B cell (primary cell): ENCODE measurements around the gene VCPKMT. TPM values are rescaled to one million over a fixed set of nuclear protein-coding genes. Genes with fewer than 3 reads are reported as not detected.
A peak's percentile ranks its signal among the peaks of the same experiment; 100 is the strongest.

ENCODE experiments used
- ATAC-seq: fragments of 200-7000 bp; cut with Tn5 transposase; one replicate; pipeline ENCODE4 v1.10.0; 2021; ENCODE audit warnings: low read depth, mild to moderate bottlenecking, moderate number of reproducible peaks, moderate library complexity
- CTCF ChIA-PET: fragments of 350-600 bp; sonication (Branson Sonifier 250); formaldehyde crosslinking; loops from one replicate; lab custom pipeline; 2021; ENCODE audit warnings: antibody characterized with exemption, inconsistent platforms; lab: Charles Lee
- POLR2A ChIA-PET: fragments of 350-600 bp; sonication (Branson Sonifier 250); formaldehyde crosslinking; loops from one replicate; lab custom pipeline; 2021; ENCODE audit warnings: antibody characterized with exemption; lab: Charles Lee
- DNase-seq: peaks from one replicate; pipeline ENCODE4 v3.0.0; 2013
- H2AFZ ChIP-seq: 2 replicates; pipeline ENCODE4 v1.6.1; 2012; ENCODE audit warnings: mild to moderate bottlenecking, low read depth, low read length; ENCODE audit not compliant: insufficient read depth, poor library complexity, severe bottlenecking
- H3K27ac ChIP-seq, 2 donors: 1 replicate in 1 of 2; 2 replicates in 1 of 2; pipeline ENCODE4 v1.5.1; 2012 to 2013; ENCODE audit warnings: low read length in 2 of 2, mild to moderate bottlenecking in 2 of 2, moderate library complexity in 1 of 2
- H3K27me3 ChIP-seq, 4 experiments: fragments of 200-600 bp in 1 of 4; sonication (generic) in 1 of 4; replicated peaks in 1 of 4; 1 replicate in 2 of 4; 2 replicates in 2 of 4; pipeline versions ENCODE4 v1.6.1 to v1.7.0; 2013 to 2016; ENCODE audit warnings: low read length in 3 of 4, mild to moderate bottlenecking in 2 of 4, mixed read lengths in 1 of 4, moderate library complexity in 1 of 4; ENCODE audit not compliant: insufficient read depth in 4 of 4, control insufficient read depth in 3 of 4; ENCODE audit errors: control extremely low read depth in 1 of 4
- H3K36me3 ChIP-seq, 2 experiments: replicated peaks in 1 of 2; 1 replicate in 1 of 2; 2 replicates in 1 of 2; pipeline versions ENCODE4 v1.6.1 to v1.7.1; 2013; ENCODE audit warnings: low read length in 1 of 2; ENCODE audit not compliant: insufficient read depth in 2 of 2, control insufficient read depth in 1 of 2; ENCODE audit errors: control extremely low read depth in 1 of 2, extremely low read depth in 1 of 2
- H3K4me1 ChIP-seq, 2 donors: fragments of 200-600 bp in 1 of 2; sonication (generic) in 1 of 2; 1 replicate in 1 of 2; 2 replicates in 1 of 2; pipeline versions ENCODE4 v1.5.1 to v1.6.1; 2013 to 2017; ENCODE audit warnings: low read length in 2 of 2; ENCODE audit not compliant: control insufficient read depth in 2 of 2, insufficient read depth in 2 of 2
- H3K4me2 ChIP-seq: replicated peaks from 2 replicates; pipeline ENCODE3; 2012; ENCODE audit warnings: mild to moderate bottlenecking, low read depth, low read length; ENCODE audit not compliant: poor library complexity, severe bottlenecking
- H3K4me3 ChIP-seq, 5 experiments: fragments of 200-600 bp in 1 of 5; sonication (generic) in 1 of 5; 1 replicate in 3 of 5; 2 replicates in 2 of 5; pipeline versions ENCODE4 v1.5.1 to v1.7.0; 2011 to 2016; ENCODE audit warnings: low read length in 4 of 5, mild to moderate bottlenecking in 4 of 5, low read depth in 2 of 5, control low read depth in 1 of 5, moderate library complexity in 1 of 5; ENCODE audit not compliant: insufficient read depth in 1 of 5; ENCODE audit errors: control extremely low read depth in 1 of 5, extremely low read depth in 1 of 5
- H3K79me2 ChIP-seq: fragments of 200-600 bp; sonication (generic); one replicate; pipeline ENCODE4 v1.6.0; 2016; ENCODE audit warnings: low read length; ENCODE audit not compliant: control insufficient read depth, insufficient read depth
- H3K9ac ChIP-seq: fragments of 200-600 bp; sonication (generic); 2 replicates; pipeline ENCODE4 v1.6.1; 2017; ENCODE audit warnings: mild to moderate bottlenecking, low read length, moderate library complexity
- H3K9me3 ChIP-seq, 3 donors: one replicate each; pipeline versions ENCODE4 v1.6.1 to v1.7.1; 2013; ENCODE audit warnings: low read length in 2 of 3; ENCODE audit not compliant: control insufficient read depth in 2 of 3, insufficient read depth in 1 of 3; ENCODE audit errors: control extremely low read depth in 1 of 3
- H4K20me1 ChIP-seq: 2 replicates; pipeline ENCODE4 v1.6.0; 2012; ENCODE audit warnings: mild to moderate bottlenecking, low read length; ENCODE audit not compliant: insufficient read depth, control insufficient read depth, poor library complexity, severe bottlenecking
- H3K27ac Mint-ChIP-seq: one replicate; pipeline ENCODE4 v1.8.0; 2021; ENCODE audit warnings: mixed read lengths
- H3K27me3 Mint-ChIP-seq: one replicate; pipeline ENCODE4 v1.8.0; 2021; ENCODE audit warnings: mixed read lengths
- H3K4me1 Mint-ChIP-seq: one replicate; pipeline ENCODE4 v1.8.0; 2021; ENCODE audit warnings: mixed read lengths
- H3K4me3 Mint-ChIP-seq: one replicate; pipeline ENCODE4 v1.8.0; 2021; ENCODE audit warnings: mixed read lengths
- H3K9me3 Mint-ChIP-seq: one replicate; pipeline ENCODE4 v1.8.0; 2022; ENCODE audit warnings: mixed read lengths; ENCODE audit not compliant: insufficient read depth
- EZH2 ChIP-seq: IDR thresholded peaks from 2 replicates; pipeline ENCODE4 v1.6.1; 2012; ENCODE audit warnings: borderline replicate concordance, low read depth, mild to moderate bottlenecking, moderate library complexity, low read length; ENCODE audit not compliant: insufficient read depth, poor library complexity, severe bottlenecking
- WGBS: methylation state at CpG from one replicate; pipeline ENCODE4 v1.1.5; 2013; ENCODE audit warnings: missing lambda C conversion rate; ENCODE audit not compliant: insufficient coverage; 5-methylcytosine and 5-hydroxymethylcytosine counted together
- intact Hi-C: fragments of 100-400 bp; cut with micrococcal nuclease; formaldehyde crosslinking; loops from one replicate; pipeline ENCODE4 v1.10.0; 2022
- polyA plus RNA-seq: library from polyadenylated mRNA; depleted of rRNA; stranded (reverse); fragments of >200 nt; gene quantifications from 2 replicates; pipeline ENCODE4 v1.2.3, GENCODE V29; 2012
- small RNA-seq: library from RNA; depleted of rRNA; stranded (forward); fragments of <200 nt; gene quantifications from one replicate; pipeline ENCODE3, GENCODE V24; 2012; ENCODE audit warnings: low replicate concordance, low read depth; ENCODE audit not compliant: insufficient read length
- total RNA-seq, 2 donors: library from RNA; stranded (reverse); fragments of 120-200 nt in 1 of 2; gene quantifications; 1 replicate in 1 of 2; 2 replicates in 1 of 2; pipeline versions ENCODE4 v1.2.3 to v1.2.4, GENCODE V29; 2013 to 2022
- TF ChIP-seq, protein P1 (sequence below): fragments of 200-600 bp; IDR thresholded peaks from one replicate; pipeline ENCODE4 v1.8.0; 2022; ENCODE audit warnings: antibody characterized with exemption, mild to moderate bottlenecking

Gene VCPKMT
- total and polyA plus RNA-seq, 2 donors (not counting 1 experiment from before 2014, with no cell fraction given) = 27.1 to 40.3 TPM

DNA sequence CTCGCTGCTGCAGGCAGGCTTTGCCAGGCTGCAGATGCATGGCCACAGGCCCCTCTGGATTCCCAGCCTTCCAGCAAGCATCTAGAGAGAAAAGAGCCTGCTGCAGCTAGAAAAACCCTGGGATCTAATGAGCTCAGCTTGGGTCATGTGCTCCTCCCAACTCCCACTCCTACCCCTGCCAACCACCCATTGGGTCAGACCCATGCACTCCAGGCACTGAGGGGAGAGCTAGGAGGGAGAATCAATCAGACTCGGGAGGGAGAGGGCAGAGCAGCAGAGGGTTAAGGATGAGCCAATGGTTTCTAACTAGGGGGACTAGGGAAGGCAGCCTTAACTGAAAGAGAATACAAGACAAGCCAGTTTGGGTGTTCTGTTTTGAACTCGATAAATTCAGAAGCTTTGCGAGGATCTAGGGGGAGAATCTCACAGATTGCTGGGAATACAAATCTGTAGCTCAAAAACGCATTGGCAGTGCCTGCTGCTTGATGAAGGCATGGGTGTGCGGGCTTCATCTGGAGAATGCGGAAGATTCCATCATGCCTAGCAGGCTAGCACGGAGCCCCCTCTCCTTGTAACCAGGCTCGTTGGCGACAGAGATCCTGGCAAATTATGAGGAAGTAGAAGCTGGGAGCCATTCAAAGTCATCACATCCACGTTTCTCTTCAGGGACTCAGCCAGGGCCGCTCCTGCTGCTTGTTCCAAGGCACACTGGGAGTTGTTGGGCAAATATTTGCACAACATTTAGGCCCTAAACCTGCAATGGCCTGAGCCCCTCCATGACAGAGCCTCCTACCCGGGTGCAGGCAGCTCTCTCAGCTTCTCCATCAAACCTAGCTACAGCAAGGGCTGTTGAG, 56.4 kb downstream of the VCPKMT start:
- Histone ChIP-seq H3K9me3 (no peaks in the 10 kb centered on the region), H4K20me1 (no peaks in the 10 kb centered on the region), H3K4me2 (peak overlapping the region; percentile 72), H3K4me3 (no peak overlapping the region), H3K4me1 (peaks cover 56 to 79% of the 10 kb centered on the region in 2 donors), H3K9ac (no peak overlapping the region), H3K36me3 (no peaks in the 10 kb centered on the region), H3K79me2 (peaks cover 62% of the 10 kb centered on the region), H2AFZ (no peak overlapping the region), H3K27me3 (no peaks in the 10 kb centered on the region), H3K27ac (peak overlapping the region; percentile 92 to 96)
- POLR2A ChIA-PET = interaction anchor here (0.8 to 5.2 kb wide), 4 partner anchors 14 to 58 kb away, joined by 3 to 44 read pairs (median 10); no protein-coding TSS in a partner anchor
- Mint-ChIP-seq H3K4me3 (no peak overlapping the region), H3K27ac (peak overlapping the region; percentile 100), H3K27me3 (no peaks in the 10 kb centered on the region), H3K4me1 (peaks cover 83% of the 10 kb centered on the region), H3K9me3 (no peaks in the 10 kb centered on the region)
- DNase-seq (no peak), ATAC-seq (no peak)
- intact Hi-C loops = loop anchor here (5.0 to 10.0 kb wide), 2 partner anchors 472 to 1785 kb away; partner anchors contain the start of gene MAP4K5
- TF ChIP-seq, protein P1, sequence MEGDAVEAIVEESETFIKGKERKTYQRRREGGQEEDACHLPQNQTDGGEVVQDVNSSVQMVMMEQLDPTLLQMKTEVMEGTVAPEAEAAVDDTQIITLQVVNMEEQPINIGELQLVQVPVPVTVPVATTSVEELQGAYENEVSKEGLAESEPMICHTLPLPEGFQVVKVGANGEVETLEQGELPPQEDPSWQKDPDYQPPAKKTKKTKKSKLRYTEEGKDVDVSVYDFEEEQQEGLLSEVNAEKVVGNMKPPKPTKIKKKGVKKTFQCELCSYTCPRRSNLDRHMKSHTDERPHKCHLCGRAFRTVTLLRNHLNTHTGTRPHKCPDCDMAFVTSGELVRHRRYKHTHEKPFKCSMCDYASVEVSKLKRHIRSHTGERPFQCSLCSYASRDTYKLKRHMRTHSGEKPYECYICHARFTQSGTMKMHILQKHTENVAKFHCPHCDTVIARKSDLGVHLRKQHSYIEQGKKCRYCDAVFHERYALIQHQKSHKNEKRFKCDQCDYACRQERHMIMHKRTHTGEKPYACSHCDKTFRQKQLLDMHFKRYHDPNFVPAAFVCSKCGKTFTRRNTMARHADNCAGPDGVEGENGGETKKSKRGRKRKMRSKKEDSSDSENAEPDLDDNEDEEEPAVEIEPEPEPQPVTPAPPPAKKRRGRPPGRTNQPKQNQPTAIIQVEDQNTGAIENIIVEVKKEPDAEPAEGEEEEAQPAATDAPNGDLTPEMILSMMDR = no peak
- TF ChIP-seq EZH2 = no peak
- CTCF ChIA-PET = interaction anchor here (1.0 to 6.5 kb wide), 13 partner anchors 14 to 207 kb away, joined by 3 to 89 read pairs (median 10); partner anchors contain the start of genes ARF6 and NEMF
- WGBS = 85% methylated on average over 11 of the region's 13 CpGs

Small RNAs within 50 kb of the gene (small RNA-seq; reads per million reads assigned to genes)
- not detected for gene RF00019

Other genes starting within 250 kb of the VCPKMT start
- 132 and 135 TPM in 2 replicates for gene ARF6, start 223.5 kb downstream of the VCPKMT start, total RNA-seq
- 95.6 and 96.6 TPM in 2 replicates for gene ARF6, start 223.5 kb downstream of the VCPKMT start, polyA plus RNA-seq
- 51.0 and 55.3 TPM in 2 replicates for gene SOS2, start 115.0 kb upstream of the VCPKMT start, total RNA-seq
- gene SOS2, start 115.0 kb upstream of the VCPKMT start, polyA plus RNA-seq = 9.6 and 14.2 TPM in 2 replicates
- 5.5 and 5.6 TPM in 2 replicates for gene L2HGDH, start 195.7 kb upstream of the VCPKMT start, total RNA-seq
- gene L2HGDH, start 195.7 kb upstream of the VCPKMT start, polyA plus RNA-seq = 1.1 and 2.1 TPM in 2 replicates
- gene DMAC2L, start 195.8 kb upstream of the VCPKMT start, total RNA-seq = 31.9 and 40.0 TPM in 2 replicates
- gene DMAC2L, start 195.8 kb upstream of the VCPKMT start, polyA plus RNA-seq = 19.0 and 19.9 TPM in 2 replicates